ENCODE data around the gene URM1.
"Not testable (repeated sequence)": the region's sequence is repeated elsewhere in the genome, so short reads cannot be mapped to it uniquely, and the experiment has no call there.

URM1 gene

DNA sequence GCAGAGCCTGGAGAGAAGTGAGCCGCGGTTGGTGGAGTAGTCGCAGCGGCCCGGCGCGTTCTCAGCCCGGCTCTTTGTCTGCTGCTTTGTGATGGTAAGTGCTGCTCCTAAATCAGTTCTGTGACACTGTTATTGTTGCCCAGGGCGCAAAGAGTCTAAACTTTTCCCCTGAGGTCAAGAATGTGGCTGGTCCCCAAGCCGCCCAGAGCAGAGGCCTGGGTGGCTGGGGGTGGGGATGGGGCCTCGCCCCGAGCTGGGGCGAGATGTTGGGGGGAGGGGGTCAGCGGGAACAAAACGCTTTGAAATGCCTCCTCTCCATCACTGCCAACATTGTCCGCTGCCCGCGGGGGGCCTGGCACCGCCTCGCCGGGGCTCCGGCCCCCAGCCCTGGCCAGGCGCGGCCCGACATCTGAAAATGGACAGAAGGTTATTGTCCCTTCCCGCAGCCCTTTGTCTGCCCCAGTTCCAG lies 37.8 kb downstream of the URM1 start:
- DNase-seq: peak in 11 of 14 donors; percentile 51 to 90 (median 78)

DNA sequence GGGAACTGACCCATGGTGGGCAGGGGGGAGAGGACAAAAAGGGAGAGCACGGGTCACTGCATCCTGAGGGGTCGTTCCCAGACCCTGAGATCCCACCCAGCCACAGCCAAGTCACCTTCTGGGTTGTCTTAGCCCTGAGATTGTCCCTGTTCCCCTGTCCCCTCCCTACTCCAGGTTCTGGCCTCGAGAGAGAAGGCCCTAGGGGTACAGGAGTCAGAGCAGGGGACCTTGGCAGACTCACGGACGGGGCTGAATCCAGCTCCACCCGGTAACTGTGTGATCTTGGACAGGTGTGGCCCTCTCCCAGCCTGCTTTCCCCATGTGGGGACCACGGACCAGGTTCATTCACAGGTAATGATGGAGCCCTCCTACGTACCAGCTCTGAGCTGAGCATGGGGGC lies 38.3 kb downstream of the URM1 start:
- DNase-seq: peak in 1 of 14 donors; percentile 76

DNA sequence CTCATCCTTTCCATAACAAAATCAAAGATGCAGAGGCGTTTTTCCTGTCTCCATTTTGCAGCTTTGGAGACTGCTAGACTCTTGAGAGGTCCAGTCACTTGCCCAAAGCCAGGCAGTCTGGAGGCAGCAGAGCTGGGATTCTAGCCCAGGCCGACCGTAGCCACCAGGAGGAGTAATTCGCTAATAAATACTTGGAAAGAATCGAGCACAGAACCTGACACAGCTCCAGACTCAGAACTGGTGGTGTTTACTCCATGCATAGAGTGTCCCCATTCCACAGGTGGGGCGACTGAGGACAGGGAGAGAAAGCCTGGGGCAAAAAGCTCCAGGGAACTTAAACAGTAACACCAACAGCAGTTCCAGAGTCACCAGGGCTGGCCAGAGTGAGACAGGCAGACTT lies 38.8 kb downstream of the URM1 start:
- peak in 6 of 14 donors; percentile 19 to 63 (median 58) for DNase-seq

DNA sequence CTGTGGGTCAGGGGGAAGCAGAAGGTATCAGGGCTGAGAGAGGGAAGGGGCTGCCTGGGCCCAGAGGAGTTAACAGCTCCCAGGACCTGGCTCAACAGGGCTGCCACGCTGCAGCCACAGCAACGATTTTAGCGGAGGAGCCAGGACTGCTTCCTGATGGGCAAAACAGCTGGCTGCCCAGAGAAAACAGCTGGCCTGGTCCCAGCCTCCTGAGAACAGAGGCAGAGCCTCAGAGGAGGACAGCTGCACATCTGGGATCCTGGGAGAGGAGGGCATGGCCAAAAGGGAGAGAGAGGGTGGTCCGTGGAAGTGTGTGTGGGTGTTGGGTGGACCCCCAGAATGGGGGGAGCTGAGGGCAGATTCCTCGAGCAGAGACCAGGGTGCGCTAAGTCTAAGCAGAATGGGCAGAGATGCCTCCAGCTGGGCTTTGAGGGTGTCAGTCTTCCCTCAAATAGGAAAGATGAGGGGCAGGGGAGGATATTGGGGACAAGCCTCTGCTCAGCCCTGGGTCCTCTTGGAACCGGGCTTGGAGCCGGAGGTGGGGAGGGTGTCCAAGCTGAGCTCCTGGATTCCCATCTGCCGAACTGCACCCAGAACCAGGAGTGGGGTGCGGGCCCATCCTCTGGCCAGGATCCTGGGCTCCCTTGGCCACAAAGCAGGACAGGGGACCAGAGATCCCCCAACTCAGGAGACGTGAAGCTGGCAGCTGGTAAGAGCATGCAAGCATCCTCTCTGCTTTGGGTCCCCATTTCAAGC lies 40.4 kb downstream of the URM1 start:
- DNase-seq: peak in 5 of 14 donors; percentile 32 to 75 (median 65)

DNA sequence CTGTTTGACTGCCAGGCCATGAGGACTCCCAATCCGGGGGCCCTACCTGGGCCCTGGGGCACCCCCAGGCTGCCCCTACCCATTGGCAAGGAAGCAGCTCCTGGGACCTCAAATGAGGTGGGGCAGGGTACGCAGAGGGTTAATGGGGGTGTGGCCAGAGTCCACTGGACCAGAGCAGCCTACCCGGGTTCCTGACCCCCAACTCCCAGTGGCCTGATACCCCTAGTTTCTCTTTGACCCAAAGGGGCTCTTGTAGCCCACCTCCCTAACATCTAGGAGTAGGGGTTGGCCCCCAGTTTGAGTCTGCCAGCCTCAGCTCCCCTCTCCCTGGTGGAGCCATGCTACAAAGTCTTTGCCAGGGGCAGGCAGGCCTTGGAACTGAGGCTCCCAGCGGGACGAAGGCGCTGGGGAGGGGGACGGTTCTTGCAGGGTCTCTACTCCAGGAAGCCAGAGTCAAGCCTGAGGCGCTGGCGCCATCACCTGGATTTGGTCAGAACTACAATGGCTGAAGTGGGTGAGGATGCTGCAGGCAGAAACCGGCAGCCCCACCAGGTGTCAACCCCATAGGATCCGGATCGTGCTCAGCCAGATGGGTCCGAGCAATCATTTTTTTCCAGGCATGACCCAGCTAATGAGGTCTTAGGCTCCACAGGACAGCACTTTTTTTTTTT lies 41.1 kb downstream of the URM1 start:
- DNase-seq: peak in 12 of 14 donors; percentile 33 to 89 (median 76)

DNA sequence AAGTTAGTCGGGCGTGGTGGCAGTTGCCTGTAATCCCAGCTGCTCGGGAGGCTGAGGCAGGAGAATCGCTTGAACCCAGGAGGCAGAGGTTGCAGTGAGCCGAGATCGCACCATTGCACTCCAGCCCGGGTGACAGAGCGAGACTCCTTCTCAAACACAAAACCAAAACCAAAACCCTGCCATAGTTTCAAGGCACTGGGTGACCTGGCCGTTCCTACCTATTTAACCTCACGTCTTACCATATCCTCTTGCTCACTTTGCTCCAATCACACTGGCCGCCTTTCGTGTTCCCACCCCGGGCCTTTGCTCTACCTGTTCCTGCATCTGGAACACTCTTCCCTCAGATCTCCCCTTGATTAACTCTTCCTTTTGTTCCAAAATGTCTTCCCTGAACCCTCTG lies 42.6 kb downstream of the URM1 start:
- not testable (repeated sequence) for DNase-seq

DNA sequence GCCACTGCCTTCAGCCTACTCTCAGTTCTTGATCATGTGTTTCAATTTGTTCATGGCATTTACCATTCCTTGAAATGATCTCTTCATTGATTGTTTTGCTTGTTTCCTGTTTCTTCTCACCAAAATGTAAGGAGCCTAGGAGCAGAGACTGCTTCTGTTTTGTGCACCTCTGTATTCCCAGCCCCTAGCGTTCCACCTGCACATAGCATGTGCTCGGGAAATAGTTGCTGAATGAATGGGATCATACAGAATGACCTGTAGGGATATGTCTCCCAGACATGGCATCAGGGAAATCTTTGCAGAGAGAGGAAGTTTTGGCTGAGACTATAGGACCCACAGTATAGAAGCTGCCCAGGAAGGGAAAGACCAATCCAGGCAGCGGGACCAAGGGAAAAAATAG lies 43.3 kb downstream of the URM1 start:
- DNase-seq: no peak

DNA sequence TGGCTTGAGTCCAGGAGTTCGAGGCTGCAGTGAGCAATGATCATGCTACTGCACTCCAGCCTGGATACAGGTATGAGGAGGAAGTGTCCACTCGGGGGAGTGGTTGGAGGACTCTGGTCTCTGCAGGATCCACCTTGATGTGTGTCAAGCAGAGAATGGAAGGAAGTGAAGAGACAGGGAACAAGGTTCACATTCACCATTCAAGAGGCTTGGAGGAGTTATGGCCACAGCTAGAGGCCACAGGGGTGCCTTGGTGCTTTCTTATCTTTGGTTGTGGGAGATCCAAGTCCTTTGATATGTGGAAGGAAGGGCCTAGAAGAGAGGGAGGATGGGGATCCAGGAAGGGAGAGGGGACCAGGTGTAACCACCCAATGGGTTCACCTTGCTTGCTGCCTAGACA lies 44.1 kb downstream of the URM1 start:
- DNase-seq: no peak

DNA sequence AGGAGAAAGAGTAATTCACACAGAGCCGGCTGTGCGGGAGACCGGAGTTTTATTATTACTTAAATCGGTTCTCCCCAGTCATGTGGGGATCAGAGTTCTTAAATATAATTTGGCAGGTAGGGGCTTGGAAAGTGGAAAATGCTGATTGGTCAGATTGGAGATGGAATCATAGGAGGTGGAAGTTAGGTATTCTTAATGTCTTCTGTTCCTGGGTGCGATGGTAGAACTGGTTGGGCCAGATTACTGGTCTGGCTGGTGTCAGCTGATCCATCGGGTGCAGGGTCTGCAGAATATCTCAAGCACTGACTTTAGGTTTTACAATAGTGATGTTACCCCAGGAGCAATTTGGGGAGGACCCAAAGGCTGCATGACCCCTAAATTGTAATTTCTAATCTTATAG lies 44.8 kb downstream of the URM1 start:
- DNase-seq: no peak

DNA sequence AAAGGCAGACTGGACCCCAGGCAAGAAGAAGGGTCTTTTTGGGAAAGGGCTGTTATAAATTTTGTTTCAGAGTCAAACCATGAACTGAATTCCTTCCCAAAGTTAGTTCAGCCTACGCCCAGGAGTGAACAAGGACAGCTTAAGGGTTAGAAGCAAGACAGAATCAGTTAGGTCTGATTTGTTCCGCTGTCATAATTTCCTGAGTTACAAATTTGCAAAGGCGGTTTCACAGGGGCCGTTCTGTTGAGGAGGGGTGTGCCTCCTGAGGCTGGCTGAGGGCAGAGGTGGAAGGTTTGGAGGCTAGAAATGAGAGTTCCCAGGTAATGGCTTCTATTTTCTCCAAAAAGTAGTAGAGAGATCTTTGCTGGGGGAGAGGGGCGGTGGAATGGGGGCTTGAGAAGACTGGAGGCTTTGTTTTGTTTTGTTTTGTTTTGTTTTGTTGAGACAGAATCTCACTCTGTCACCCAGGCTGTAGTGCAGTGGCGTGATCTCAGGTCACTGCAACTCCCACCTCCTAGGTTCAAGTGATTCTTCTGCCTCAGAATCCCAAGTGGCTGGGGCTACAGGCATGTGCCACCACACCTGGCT lies 45.4 kb downstream of the URM1 start:
- peak in 1 of 14 donors; percentile 40 for DNase-seq

DNA sequence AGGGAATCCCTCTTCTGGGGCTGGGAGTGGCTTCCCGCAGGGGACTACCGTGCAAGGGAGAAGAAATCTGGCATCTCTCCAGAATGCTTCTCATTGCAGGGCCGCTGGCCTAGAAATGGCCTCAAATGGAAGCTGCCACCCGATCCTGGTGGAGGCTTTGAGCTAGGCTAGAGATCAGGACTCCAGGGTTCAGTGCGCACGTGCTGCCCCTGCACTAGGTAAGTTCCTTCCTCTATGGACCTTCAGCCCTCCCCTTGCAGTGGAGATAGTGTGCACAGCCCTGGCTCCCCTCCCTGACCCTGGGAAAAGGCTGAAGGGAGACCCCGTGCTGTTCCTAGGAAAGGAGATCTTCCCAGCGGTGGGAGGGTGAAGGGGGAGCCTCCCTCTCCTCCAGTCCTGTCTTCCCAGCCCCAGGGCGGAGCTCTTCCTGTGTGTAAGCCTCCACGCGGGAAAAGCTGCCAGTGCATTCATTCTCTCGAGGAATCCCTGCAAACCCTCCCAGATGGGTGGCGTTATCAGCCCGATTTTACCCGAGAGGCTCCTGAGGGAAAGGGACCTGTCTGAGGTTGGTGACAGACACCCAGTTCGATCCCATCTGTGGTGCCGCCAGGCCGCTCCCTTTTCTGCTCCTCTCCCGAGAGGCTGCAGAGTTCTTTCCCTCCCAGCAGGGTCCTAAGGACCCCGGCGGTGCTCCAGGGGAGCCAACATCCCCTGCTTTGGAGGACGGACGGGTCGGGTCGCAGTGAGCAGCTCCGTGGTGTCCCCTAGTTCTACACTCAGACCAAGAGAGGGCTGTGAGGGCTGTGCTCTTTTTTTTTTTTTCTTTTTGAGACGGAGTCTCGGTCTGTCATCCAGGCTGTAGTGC lies 48.1 kb downstream of the URM1 start:
- peak in 4 of 14 donors; percentile 19 to 45 (median 34) for DNase-seq

DNA sequence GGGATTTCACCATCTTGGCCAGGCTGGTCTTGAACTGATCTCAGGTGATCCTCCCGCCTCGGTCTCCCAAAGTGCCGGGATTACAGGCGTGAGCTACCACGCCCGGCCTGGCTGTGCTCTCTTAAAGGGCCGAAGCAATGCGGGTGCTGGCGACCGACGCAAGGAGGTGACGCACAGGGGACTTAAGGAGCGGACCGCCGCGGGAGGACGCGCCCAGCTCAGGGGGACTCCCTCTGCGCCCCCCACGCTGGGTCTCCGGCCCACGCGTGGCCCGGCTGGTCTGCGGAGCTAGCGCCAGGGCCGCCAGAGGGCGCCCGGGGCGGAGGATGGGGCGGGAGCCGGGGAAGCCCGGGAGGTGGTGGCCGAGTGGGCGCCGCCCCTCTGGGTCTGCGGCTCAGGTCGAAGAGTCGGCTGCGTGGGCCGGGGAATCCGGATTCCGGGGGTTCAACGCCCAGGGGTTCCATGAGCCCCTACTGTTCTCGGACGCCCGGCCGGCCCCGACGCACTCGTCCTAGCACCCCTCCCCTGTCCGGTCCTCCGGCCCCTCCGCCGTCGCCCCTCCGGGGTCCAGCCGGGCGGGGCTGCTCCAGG lies 49.0 kb downstream of the URM1 start:
- DNase-seq: peak in 11 of 14 donors; percentile 25 to 76 (median 60)

DNA sequence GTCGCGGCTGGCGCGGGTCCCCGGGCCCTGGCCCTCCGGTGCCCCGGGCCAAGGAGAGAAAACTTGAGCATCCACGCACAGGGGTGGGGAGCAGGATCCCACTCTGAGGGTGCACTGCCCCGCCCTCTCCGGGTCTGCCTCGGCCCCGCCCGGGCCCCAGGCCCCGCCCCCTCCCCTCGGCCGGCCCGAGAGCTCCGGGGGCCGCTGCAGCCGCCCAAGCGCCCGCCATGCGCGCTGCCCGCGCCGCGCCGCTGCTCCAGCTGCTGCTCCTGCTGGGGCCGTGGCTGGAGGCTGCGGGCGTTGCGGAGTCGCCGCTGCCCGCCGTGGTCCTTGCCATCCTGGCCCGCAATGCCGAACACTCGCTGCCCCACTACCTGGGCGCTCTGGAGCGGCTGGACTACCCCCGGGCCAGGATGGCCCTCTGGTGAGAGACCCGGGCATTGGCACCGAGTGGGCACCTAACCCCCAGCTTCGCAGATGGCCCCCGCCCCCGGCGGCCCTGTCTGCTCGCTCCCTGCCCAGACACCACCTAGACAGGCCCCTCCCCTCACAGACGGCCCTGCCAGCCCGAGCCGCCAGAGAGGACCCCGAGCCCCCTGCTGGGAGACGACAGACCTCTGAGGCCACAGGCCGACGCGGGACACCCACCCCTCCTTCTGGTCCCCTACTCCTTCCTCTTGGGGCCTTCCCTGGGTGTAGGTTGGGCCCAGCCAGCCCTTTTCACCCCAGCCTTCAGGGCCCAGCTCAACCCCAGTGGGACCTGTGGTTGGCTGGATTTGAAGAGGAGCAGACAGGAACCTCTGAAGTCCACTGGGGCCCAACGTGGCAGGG lies 49.7 kb downstream of the URM1 start, which contains the start of gene CERCAM:
TSS of gene CERCAM (plus strand) at position 207 of the 831 bp plus-strand sequence. CDS start at position 228, 21 bp downstream.
- peak in 9 of 14 donors; percentile 37 to 76 (median 60) for DNase-seq

DNA sequence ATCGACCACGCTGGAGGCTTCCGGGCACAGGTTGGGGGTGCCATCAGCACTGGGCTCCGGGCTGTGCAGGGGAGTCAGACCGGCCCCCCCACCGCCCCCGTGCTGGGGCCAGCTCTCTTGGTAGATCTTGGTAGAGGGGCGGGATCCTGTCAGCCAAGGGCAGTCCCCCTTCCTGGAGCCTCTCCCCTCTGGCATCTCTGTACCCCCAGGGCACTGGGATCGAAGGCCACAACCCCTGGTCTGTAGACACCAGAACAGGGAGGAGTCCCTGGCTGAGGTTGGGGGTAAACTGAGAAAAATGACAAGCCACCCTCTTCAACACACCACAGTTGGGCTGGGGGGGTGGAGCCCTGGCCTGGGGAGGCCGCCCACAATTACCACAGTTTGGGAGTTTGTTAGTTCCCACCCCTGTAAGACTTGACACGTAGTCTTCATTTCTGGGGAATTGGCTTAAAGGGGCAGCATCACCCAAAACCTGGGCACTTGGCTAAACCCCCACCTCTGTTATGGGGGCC lies 50.4 kb downstream of the URM1 start:
- no peak for DNase-seq

DNA sequence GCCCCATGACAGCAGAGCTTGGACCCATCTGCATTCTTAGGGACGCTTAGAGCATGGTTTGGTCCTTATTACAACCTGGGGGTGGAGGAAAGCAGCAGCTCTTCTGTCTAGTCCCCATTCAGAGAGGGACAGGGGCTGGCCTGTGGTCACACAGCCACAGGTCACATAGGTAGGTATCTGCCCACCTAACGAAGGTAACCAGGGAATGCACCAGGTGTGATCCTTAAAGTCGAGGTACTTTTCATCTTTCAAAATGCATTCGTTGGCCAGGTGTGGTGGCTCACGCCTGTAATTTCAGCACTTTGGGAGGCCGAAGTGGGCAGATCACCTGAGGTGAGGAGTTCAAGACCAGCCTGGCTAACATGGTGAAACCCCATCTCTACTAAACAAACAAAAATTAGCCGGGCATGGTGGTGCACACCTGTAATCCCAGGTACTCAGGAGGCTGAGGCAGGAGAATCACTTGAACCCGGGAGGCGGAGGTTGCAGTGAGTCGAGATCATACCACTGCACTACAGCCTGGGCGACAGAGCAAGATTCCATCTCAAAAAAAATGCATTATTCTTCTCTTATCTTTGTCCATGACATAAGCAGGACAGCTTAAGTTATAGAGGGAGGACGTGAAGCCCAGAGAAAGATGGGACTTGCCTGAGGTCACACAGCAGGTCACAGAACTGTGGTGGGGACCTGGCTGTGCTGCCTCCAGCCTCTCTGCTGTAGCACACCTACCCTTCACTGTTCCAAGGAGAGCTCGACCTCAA lies 51.0 kb downstream of the URM1 start:
- DNase-seq: not testable (repeated sequence)

DNA sequence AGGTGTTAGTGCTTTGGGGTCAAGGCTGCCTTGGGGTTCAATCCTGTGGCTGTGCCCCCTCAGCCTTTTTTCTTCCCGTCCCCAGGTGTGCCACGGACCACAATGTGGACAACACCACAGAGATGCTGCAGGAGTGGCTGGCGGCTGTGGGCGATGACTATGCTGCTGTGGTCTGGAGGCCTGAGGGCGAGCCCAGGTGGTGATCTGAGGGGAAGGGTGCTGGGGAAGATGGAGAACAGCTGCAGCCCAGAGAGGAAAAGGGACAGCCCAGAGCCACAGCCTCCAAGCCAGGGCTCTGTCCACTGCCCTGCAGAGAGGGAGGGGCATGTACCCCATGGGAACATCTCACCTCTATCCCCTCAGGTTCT lies 51.6 kb downstream of the URM1 start:
- no peak for DNase-seq

DNA sequence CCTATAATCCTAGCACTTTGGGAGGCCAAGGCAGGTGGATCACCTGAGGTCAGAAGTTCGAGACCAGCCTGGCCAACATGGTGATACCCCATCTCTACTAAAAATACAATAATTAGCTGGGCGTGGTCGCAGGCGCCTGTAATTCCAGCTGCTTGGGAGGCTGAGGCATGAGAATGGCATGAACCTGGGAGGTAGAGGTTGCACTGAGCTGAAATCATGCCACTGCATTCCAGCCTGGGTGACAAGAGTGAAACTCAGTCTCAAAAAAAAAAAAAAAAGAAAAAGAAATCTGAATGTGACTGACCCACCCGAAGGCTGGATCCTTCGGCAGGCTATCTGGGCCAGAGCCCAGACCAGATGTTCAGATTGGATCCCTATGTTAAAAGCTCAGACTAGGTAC lies 52.2 kb downstream of the URM1 start:
- DNase-seq: not testable (repeated sequence)

DNA sequence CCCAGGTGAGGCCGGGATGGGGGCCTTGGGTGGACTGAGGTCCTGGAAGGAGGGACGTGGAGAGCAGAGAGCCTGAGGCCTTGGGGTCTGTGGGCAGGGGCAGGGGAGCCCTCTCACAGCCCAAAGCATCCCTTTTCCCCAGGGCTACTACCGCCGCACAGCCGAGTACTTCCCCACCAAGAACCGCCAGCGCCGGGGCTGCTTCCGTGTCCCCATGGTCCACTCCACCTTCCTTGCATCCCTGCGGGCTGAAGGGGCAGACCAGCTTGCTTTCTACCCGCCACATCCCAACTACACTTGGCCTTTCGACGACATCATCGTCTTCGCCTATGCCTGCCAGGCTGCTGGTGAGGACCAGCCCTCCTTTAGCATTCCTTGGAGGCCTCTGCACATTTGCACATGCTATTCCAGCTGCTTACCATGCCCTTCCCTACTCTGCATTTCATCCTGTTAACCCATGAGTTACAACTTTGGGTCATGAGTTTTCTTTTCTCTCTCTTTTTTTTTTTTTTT lies 53.1 kb downstream of the URM1 start:
- no peak for DNase-seq

DNA sequence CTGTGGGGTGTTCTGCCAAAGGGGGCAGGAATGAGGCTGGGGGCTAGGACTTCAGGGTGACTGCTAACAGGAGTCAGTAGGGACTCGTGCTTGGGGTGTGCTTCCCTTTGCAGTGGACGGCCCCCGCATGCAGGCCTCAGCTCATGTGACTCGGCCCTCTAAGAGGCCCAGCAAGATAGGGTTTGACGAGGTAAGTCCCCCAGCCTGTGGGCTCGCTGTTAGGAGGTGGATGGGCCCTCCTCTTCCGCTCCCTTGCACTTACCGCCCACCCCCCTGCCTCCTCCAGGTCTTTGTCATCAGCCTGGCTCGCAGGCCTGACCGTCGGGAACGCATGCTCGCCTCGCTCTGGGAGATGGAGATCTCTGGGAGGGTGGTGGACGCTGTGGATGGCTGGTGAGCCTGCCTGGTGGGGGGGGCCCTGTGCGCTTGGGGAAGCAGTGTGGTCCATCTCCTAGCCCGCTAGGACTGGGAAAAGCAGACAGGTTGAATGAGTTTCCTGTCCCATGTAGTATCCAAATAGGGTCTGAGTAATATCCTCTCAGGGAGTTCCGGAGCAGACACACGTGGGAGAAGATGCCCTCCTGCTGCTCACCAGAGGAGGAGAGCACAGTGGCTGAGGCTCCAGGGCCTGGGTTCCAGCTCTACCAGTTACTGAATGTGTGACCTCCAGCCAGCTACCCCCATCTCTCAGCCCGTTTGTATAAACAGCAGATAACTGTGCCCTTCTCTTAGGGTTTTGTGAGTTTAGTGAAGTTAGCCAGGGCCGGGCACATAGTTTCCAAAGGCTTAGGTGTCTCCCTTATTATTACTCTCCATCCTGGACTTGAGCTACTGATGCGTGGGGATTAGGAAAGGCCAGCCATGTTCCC lies 57.7 kb downstream of the URM1 start:
- no peak for DNase-seq
